H1 (cell line): Measurements from ENCODE around the gene TMEM38A. TPM values are rescaled to one million over a fixed set of nuclear protein-coding genes. Genes with fewer than 3 reads are reported as not detected.

Experiments
- CTCF ChIA-PET: fragments of 300-600 bp; sonication (Branson Sonifier 250); formaldehyde crosslinking; loops from one replicate; lab custom pipeline; 2021; ENCODE audit not compliant: partially characterized antibody; lab: Charles Lee
- POLR2A ChIA-PET: fragments of 300-600 bp; sonication (Branson Sonifier 250); formaldehyde crosslinking; loops from one replicate; lab custom pipeline; 2021; ENCODE audit warnings: inconsistent platforms; ENCODE audit not compliant: partially characterized antibody; lab: Charles Lee
- DNase-seq, 2 experiments: peaks; one replicate each; pipeline versions ENCODE4 v3.0.0 to v3.0.0-alpha.2; 2010 to 2022; ENCODE audit warnings: low spot score in 2 of 2, low read depth in 1 of 2, mixed read lengths in 1 of 2
- FAIRE-seq: peaks from 2 replicates; lab custom pipeline; 2011; peaks lifted over from hg19 to GRCh38; lab: Jason Lieb, UNC
- H2AFZ ChIP-seq: 2 replicates; pipeline ENCODE4 v1.8.1; 2012; ENCODE audit warnings: low read length, inconsistent platforms
- H2AK5ac ChIP-seq: 2 replicates; pipeline ENCODE4 v1.6.1; 2013; ENCODE audit warnings: low read depth, low read length
- H2BK120ac ChIP-seq: replicated peaks from 2 replicates; pipeline ENCODE3; 2013; ENCODE audit warnings: low read depth, low read length, inconsistent platforms
- H2BK12ac ChIP-seq: 2 replicates; pipeline ENCODE4 v1.6.1; 2013; ENCODE audit warnings: low read depth, low read length
- H2BK15ac ChIP-seq: 2 replicates; pipeline ENCODE4 v1.6.1; 2013; ENCODE audit warnings: low read length
- H2BK20ac ChIP-seq: 2 replicates; pipeline ENCODE4 v1.6.1; 2013; ENCODE audit warnings: low read length
- H2BK5ac ChIP-seq: 2 replicates; pipeline ENCODE4 v1.6.1; 2013; ENCODE audit warnings: low read depth, low read length
- H3K14ac ChIP-seq: 2 replicates; pipeline ENCODE4 v1.6.1; 2013; ENCODE audit warnings: inconsistent platforms; ENCODE audit not compliant: insufficient read length
- H3K18ac ChIP-seq: 2 replicates; pipeline ENCODE4 v1.6.1; 2013; ENCODE audit warnings: low read length; ENCODE audit errors: extremely low read depth
- H3K23ac ChIP-seq: 2 replicates; pipeline ENCODE4 v1.6.1; 2013; ENCODE audit warnings: inconsistent platforms; ENCODE audit not compliant: insufficient read length
- H3K23me2 ChIP-seq: 2 replicates; pipeline ENCODE4 v1.6.1; 2013; ENCODE audit warnings: low read depth, low read length
- H3K27ac ChIP-seq: 2 replicates; pipeline ENCODE4 v1.6.1; 2011; ENCODE audit warnings: low read depth, low read length, inconsistent platforms
- H3K27me3 ChIP-seq, 4 experiments: replicated peaks in 1 of 4; 1 replicate in 1 of 4; 2 replicates in 3 of 4; pipeline versions ENCODE4 v1.6.1 to v1.8.1; 2011 to 2013; ENCODE audit warnings: low read length in 3 of 4, mild to moderate bottlenecking in 3 of 4, inconsistent platforms in 2 of 4, mixed read lengths in 2 of 4, moderate library complexity in 1 of 4; ENCODE audit not compliant: control insufficient read depth in 3 of 4, insufficient read depth in 3 of 4; ENCODE audit errors: extremely low read depth in 1 of 4
- H3K36me3 ChIP-seq, 4 experiments: 2 replicates each; pipeline versions ENCODE4 v1.6.1 to v1.8.1; 2011 to 2013; ENCODE audit warnings: mild to moderate bottlenecking in 4 of 4, low read length in 3 of 4, moderate library complexity in 2 of 4, control low read depth in 1 of 4, inconsistent platforms in 1 of 4; ENCODE audit not compliant: insufficient read depth in 4 of 4, control insufficient read depth in 2 of 4
- H3K4ac ChIP-seq: replicated peaks from 2 replicates; pipeline ENCODE3; 2013; ENCODE audit warnings: low read length, low read depth, mixed read lengths, inconsistent platforms; ENCODE audit not compliant: insufficient read length
- H3K4me1 ChIP-seq, 4 experiments: replicated peaks in 1 of 4; 1 replicate in 1 of 4; 2 replicates in 3 of 4; pipeline versions ENCODE4 v1.6.1 to v1.8.1; 2011 to 2013; ENCODE audit warnings: low read length in 3 of 4, inconsistent platforms in 2 of 4, mixed read lengths in 1 of 4; ENCODE audit not compliant: insufficient read depth in 4 of 4, control insufficient read depth in 3 of 4
- H3K4me2 ChIP-seq, 2 experiments: 2 replicates each; pipeline versions ENCODE4 v1.6.1 to v1.8.1; 2011 to 2013; ENCODE audit warnings: low read depth in 2 of 2, low read length in 2 of 2, control low read depth in 1 of 2, inconsistent platforms in 1 of 2, mild to moderate bottlenecking in 1 of 2; ENCODE audit not compliant: insufficient read depth in 1 of 2
- H3K4me3 ChIP-seq, 4 experiments: fragments of 200-600, 300-600 bp in 1 of 4; sonication (generic), shearing (Covaris generic), sonication (Bioruptor Twin) in 1 of 4; 2 replicates each; pipeline versions ENCODE4 v1.5.1 to v1.8.1; 2011 to 2016; ENCODE audit warnings: low read length in 4 of 4, low read depth in 3 of 4, control low read depth in 2 of 4, inconsistent platforms in 2 of 4, mild to moderate bottlenecking in 2 of 4, mixed read lengths in 1 of 4, moderate library complexity in 1 of 4; ENCODE audit not compliant: insufficient read depth in 2 of 4; ENCODE audit errors: extremely low read depth in 1 of 4
- H3K56ac ChIP-seq: replicated peaks from 2 replicates; pipeline ENCODE3; 2013; ENCODE audit warnings: low read depth, mild to moderate bottlenecking, mixed read lengths, low read length, inconsistent platforms; ENCODE audit not compliant: insufficient read length
- H3K79me1 ChIP-seq: 2 replicates; pipeline ENCODE4 v1.6.1; 2013; ENCODE audit warnings: low read depth, low read length, control low read depth
- H3K79me2 ChIP-seq, 2 experiments: 2 replicates each; pipeline versions ENCODE4 v1.6.1 to v1.8.1; 2012 to 2013; ENCODE audit warnings: low read length in 2 of 2, mild to moderate bottlenecking in 2 of 2, inconsistent platforms in 1 of 2; ENCODE audit not compliant: insufficient read depth in 2 of 2, control insufficient read depth in 1 of 2
- H3K9ac ChIP-seq, 4 experiments: replicated peaks in 1 of 4; 1 replicate in 1 of 4; 2 replicates in 3 of 4; pipeline versions ENCODE4 v1.6.1 to v1.8.1; 2011 to 2013; ENCODE audit warnings: low read depth in 3 of 4, low read length in 3 of 4, control low read depth in 2 of 4, mild to moderate bottlenecking in 2 of 4, moderate library complexity in 2 of 4, inconsistent platforms in 1 of 4; ENCODE audit errors: extremely low read depth in 1 of 4
- H3K9me3 ChIP-seq, 2 experiments: 2 replicates each; pipeline versions ENCODE4 v1.6.1 to v1.8.1; 2012 to 2013; ENCODE audit warnings: mild to moderate bottlenecking in 2 of 2, moderate library complexity in 2 of 2, control low read depth in 1 of 2, inconsistent platforms in 1 of 2, low read depth in 1 of 2, low read length in 1 of 2, mixed read lengths in 1 of 2; ENCODE audit not compliant: insufficient read depth in 2 of 2
- H4K20me1 ChIP-seq, 2 experiments: replicated peaks in 1 of 2; 2 replicates each; pipeline versions ENCODE3 to v1.8.1; 2011 to 2013; ENCODE audit warnings: inconsistent platforms in 2 of 2, low read length in 2 of 2, mild to moderate bottlenecking in 1 of 2; ENCODE audit not compliant: insufficient read depth in 2 of 2, control insufficient read depth in 1 of 2
- H4K5ac ChIP-seq: 2 replicates; pipeline ENCODE4 v1.6.1; 2013; ENCODE audit warnings: low read length, low read depth, mixed read lengths, inconsistent platforms; ENCODE audit not compliant: insufficient read length
- H4K8ac ChIP-seq: 2 replicates; pipeline ENCODE4 v1.8.0; 2013; ENCODE audit warnings: mild to moderate bottlenecking, moderate library complexity, low read length, inconsistent platforms; ENCODE audit not compliant: insufficient read depth; ENCODE audit errors: extremely low read depth
- H4K91ac ChIP-seq: replicated peaks from 2 replicates; pipeline ENCODE3; 2013; ENCODE audit warnings: low read length, mixed read lengths, inconsistent platforms; ENCODE audit not compliant: insufficient read length
- GTF2F1 ChIP-seq: IDR thresholded peaks from 2 replicates; pipeline ENCODE4 v1.6.1; 2012; ENCODE audit warnings: low read depth, low read length, improper control_type of control experiment, borderline replicate concordance
- SIX5 ChIP-seq: IDR thresholded peaks from 2 replicates; pipeline ENCODE4 v1.6.1; 2011; ENCODE audit warnings: mild to moderate bottlenecking, low read depth, low read length
- SP1 ChIP-seq: IDR thresholded peaks from 2 replicates; pipeline ENCODE4 v1.6.1; 2011; ENCODE audit warnings: low read depth, low read length
- TAF7 ChIP-seq: optimal IDR thresholded peaks from 2 replicates; pipeline ENCODE3; 2011; ENCODE audit warnings: low read depth, mild to moderate bottlenecking, inconsistent platforms, low read length, moderate library complexity, borderline replicate concordance
- USF2 ChIP-seq: IDR thresholded peaks from 2 replicates; pipeline ENCODE4 v1.6.1; 2011; ENCODE audit warnings: low read length, improper control_type of control experiment
- WGBS, 2 experiments: shearing (Covaris generic) in 1 of 2; methylation state at CpG; one replicate each; pipeline versions ENCODE4 v1.1.6 to v1.1.7; 2013 to 2015; ENCODE audit warnings: low lambda C conversion rate in 2 of 2, mixed read lengths in 2 of 2, inconsistent platforms in 1 of 2, low coverage in 1 of 2, missing lambda C conversion rate in 1 of 2; ENCODE audit not compliant: insufficient replicate concordance in 2 of 2, insufficient coverage in 1 of 2, insufficient read length in 1 of 2; ENCODE audit errors: extremely low coverage in 1 of 2, missing lambda C conversion rate in 1 of 2; 5-methylcytosine and 5-hydroxymethylcytosine counted together
- polyA plus RNA-seq, 7 experiments: library from polyadenylated mRNA; depleted of rRNA in 3 of 7; stranded (reverse) in 5 of 7; unstranded in 2 of 7; fragments of >200 nt in 5 of 7; fragments of 200-250 nt in 2 of 7; gene quantifications; 1 replicate in 5 of 7; 2 replicates in 1 of 7; 4 replicates in 1 of 7; pipeline versions ENCODE4 v1.2.1 to v1.2.3, GENCODE V29; 2011 to 2013; ENCODE audit warnings: missing spikeins in 2 of 7, mixed read lengths in 2 of 7
- total RNA-seq: library from RNA; stranded (reverse); fragmentation: NEBNext Ultra II Directional; extraction: Animal tissue kit (Norgen Biotek cat#: 25700); gene quantifications from 2 replicates; pipeline ENCODE4 v1.2.1, GENCODE V29; 2021

TMEM38A gene
- total and polyA plus RNA-seq, 2 of the 8 experiments (the other 6 are each of a cell fraction or from before 2014, with no cell fraction given): 8.9 to 9.2 TPM

GRCh38 chr19:16678498-16678897, 17.6 kb downstream of the TMEM38A start:
- CTCF ChIA-PET: interaction anchor here (1.6 kb wide), 1 partner anchor 36 kb away, joined by 3 read pairs; no protein-coding TSS in a partner anchor
- no peak overlapping the region for H3K23ac ChIP-seq
- H2AFZ ChIP-seq: no peak overlapping the region
- DNase-seq (no peak), FAIRE-seq (no peak)
- no peak overlapping the region for H3K4ac ChIP-seq
- no peak overlapping the region for H3K56ac ChIP-seq
- no peaks in the 10 kb centered on the region for H3K4me1 ChIP-seq
- no peaks in the 10 kb centered on the region for H3K27me3 ChIP-seq
- no peaks in the 10 kb centered on the region for H3K79me2 ChIP-seq
- H3K23me2 ChIP-seq: no peaks in the 10 kb centered on the region; the same call in 1 of the 2 replicates
- no peaks in the 10 kb centered on the region for H3K79me1 ChIP-seq
- H3K14ac ChIP-seq: no peak overlapping the region
- H2BK20ac ChIP-seq: no peak overlapping the region
- H2BK5ac ChIP-seq: no peak overlapping the region
- H3K4me3 ChIP-seq: no peak overlapping the region
- H3K18ac ChIP-seq: no peak overlapping the region
- TF ChIP-seq USF2: no peak
- TF ChIP-seq GTF2F1: no peak
- TF ChIP-seq TAF7: no peak
- TF ChIP-seq SIX5: no peak
- no peak for TF ChIP-seq SP1
- TF ChIP-seq, all 59 proteins: peak for 0
- Histone ChIP-seq H3K9me3 (no peaks in the 10 kb centered on the region), H4K8ac (no peak overlapping the region), H2BK12ac (no peak overlapping the region), H4K5ac (no peak overlapping the region), H3K36me3 (peaks cover 0 to 18% (median 6%) of the 10 kb centered on the region in 4 experiments; a peak in 4 of 8 replicates), H2BK120ac (no peak overlapping the region), H4K91ac (no peak overlapping the region), H2AK5ac (no peak overlapping the region), H4K20me1 (no peaks in the 10 kb centered on the region), H3K27ac (no peak overlapping the region), H3K4me2 (no peak overlapping the region), H2BK15ac (no peak overlapping the region), H3K9ac (no peak overlapping the region)
- 91% methylated on average over 9 of the region's 9 CpGs; no CpG with 5 or more reads in 1 of the 2 experiments for WGBS, 2 experiments
- POLR2A ChIA-PET: interaction anchor here (1.1 to 1.4 kb wide), 3 partner anchors 10 to 18 kb away, joined by 3 to 6 read pairs (median 3); partner anchors contain the start of gene SMIM7
